Breast epithelium (tissue), 4 donors: ENCODE results near the gene ADAM22. TPM values are rescaled to one million over a fixed set of nuclear protein-coding genes. Genes with fewer than 3 reads are reported as not detected.
"Not testable (repeated sequence)": the region's sequence is repeated elsewhere in the genome, so short reads cannot be mapped to it uniquely, and the experiment has no call there.

Source experiments
- DNase-seq, 2 donors: peaks; one replicate each; pipeline ENCODE4 v3.0.0-alpha.2; 2019; ENCODE audit warnings: low spot score in 2 of 2
- H3K27ac ChIP-seq, 2 donors: fragments of 200-600 bp; sonication (generic) in 1 of 2; one replicate each; pipeline ENCODE4 v1.5.1; 2016 to 2019; ENCODE audit warnings: mild to moderate bottlenecking in 1 of 2
- H3K27me3 ChIP-seq, 2 donors: fragments of 200-600 bp; sonication (generic) in 1 of 2; one replicate each; pipeline versions ENCODE4 v1.5.1 to v1.6.0; 2017 to 2019; ENCODE audit warnings: control low read depth in 1 of 2, mild to moderate bottlenecking in 1 of 2
- H3K36me3 ChIP-seq: fragments of 200-600 bp; one replicate; pipeline ENCODE4 v1.5.1; 2019
- H3K4me1 ChIP-seq, 2 donors: fragments of 200-600 bp; sonication (generic); one replicate each; pipeline ENCODE4 v1.5.1; 2016 to 2019; ENCODE audit warnings: control low read depth in 1 of 2
- H3K4me3 ChIP-seq, 3 donors: fragments of 200-600 bp; sonication (generic); 1 replicate in 2 of 3; 2 replicates in 1 of 3; pipeline ENCODE4 v1.5.1; 2016 to 2019; ENCODE audit warnings: mild to moderate bottlenecking in 3 of 3, moderate library complexity in 2 of 3
- H3K9me3 ChIP-seq, 2 donors: fragments of 200-600 bp; sonication (generic) in 1 of 2; one replicate each; pipeline ENCODE4 v1.5.1; 2016 to 2019; ENCODE audit warnings: control low read depth in 1 of 2
- CTCF ChIP-seq, 3 donors: fragments of 450-650 bp; IDR thresholded peaks; one replicate each; pipeline ENCODE4 v1.5.1; 2016 to 2017; ENCODE audit warnings: antibody characterized with exemption in 3 of 3, mild to moderate bottlenecking in 3 of 3, moderate library complexity in 3 of 3
- POLR2A ChIP-seq: fragments of 450-650 bp; IDR thresholded peaks from one replicate; pipeline ENCODE4 v1.6.1; 2016; ENCODE audit warnings: antibody characterized with exemption, mild to moderate bottlenecking, moderate library complexity
- POLR2AphosphoS5 ChIP-seq, 3 donors: sonication (generic); formaldehyde crosslinking; IDR thresholded peaks; one replicate each; pipeline ENCODE4 v1.6.1; 2017; ENCODE audit warnings: antibody characterized with exemption in 3 of 3
- intact Hi-C: fragments of 100-400 bp; cut with DNase I; formaldehyde crosslinking; loops from one replicate; pipeline ENCODE4 v1.15.1; 2023; ENCODE audit warnings: low total_unique reads
- total RNA-seq, 3 donors: library from RNA; depleted of rRNA; stranded (reverse); fragments of >200 nt; gene quantifications; one replicate each; pipeline ENCODE4 v1.1.0, GENCODE V29; 2016

The ADAM22 gene
- total RNA-seq, 3 donors from 2014 or later, result 2.3 to 7.5 (median 3.4) TPM

GRCh38 chr7:87912121-87912520, 21.9 kb upstream of the ADAM22 start:
- intact Hi-C loops, result no loop called here
- no peaks in the 10 kb centered on the region for H3K27me3 ChIP-seq
- no peaks in the 10 kb centered on the region for H3K36me3 ChIP-seq
- H3K27ac ChIP-seq, result no peak overlapping the region
- DNase-seq, result no peak
- H3K9me3 ChIP-seq, result no peaks in the 10 kb centered on the region
- no peaks in the 10 kb centered on the region for H3K4me1 ChIP-seq
- TF ChIP-seq POLR2A, result no peak
- H3K4me3 ChIP-seq, result no peak overlapping the region

- H3K36me3 ChIP-seq, result no peaks in the 10 kb centered on the region
- no peak overlapping the region for H3K4me3 ChIP-seq
- H3K4me1 ChIP-seq, result no peaks in the 10 kb centered on the region
- no peaks in the 10 kb centered on the region for H3K27me3 ChIP-seq
- no peak for DNase-seq
- no peak overlapping the region for H3K27ac ChIP-seq
- intact Hi-C loops, result no loop called here
- H3K9me3 ChIP-seq, result no peaks in the 10 kb centered on the region
- TF ChIP-seq POLR2A (no peak), POLR2AphosphoS5 (IDR thresholded peaks at IDR 0.05) (no peak), CTCF (IDR thresholded peaks at IDR 0.05) (no peak)
Observed at GRCh38 chr7:87918740-87919139, 15.3 kb upstream of the ADAM22 start.

GRCh38 chr7:87919875-87920274, 14.2 kb upstream of the ADAM22 start:
- H3K4me1 ChIP-seq, result no peaks in the 10 kb centered on the region
- no peaks in the 10 kb centered on the region for H3K9me3 ChIP-seq
- H3K27ac ChIP-seq, result no peak overlapping the region
- no peaks in the 10 kb centered on the region for H3K27me3 ChIP-seq
- H3K4me3 ChIP-seq, result no peak overlapping the region
- intact Hi-C loops, result no loop called here
- TF ChIP-seq POLR2A (no peak), POLR2AphosphoS5 (IDR thresholded peaks at IDR 0.05) (no peak), CTCF (IDR thresholded peaks at IDR 0.05) (no peak)
- no peak for DNase-seq
- no peaks in the 10 kb centered on the region for H3K36me3 ChIP-seq

- H3K27ac ChIP-seq, result no peak overlapping the region
- DNase-seq, result no peak
- no peaks in the 10 kb centered on the region for H3K27me3 ChIP-seq
- H3K4me3 ChIP-seq, result no peak overlapping the region
- no peaks in the 10 kb centered on the region for H3K36me3 ChIP-seq
- TF ChIP-seq CTCF (IDR thresholded peaks at IDR 0.05) (no peak), POLR2A (no peak), POLR2AphosphoS5 (IDR thresholded peaks at IDR 0.05) (no peak)
- no peaks in the 10 kb centered on the region for H3K4me1 ChIP-seq
- intact Hi-C loops, result no loop called here
- H3K9me3 ChIP-seq, result no peaks in the 10 kb centered on the region
Observed at GRCh38 chr7:87920578-87920977, 13.5 kb upstream of the ADAM22 start.

GRCh38 chr7:87922759-87923395, 11.2 kb upstream of the ADAM22 start:
- H3K4me3 ChIP-seq, H3K4me1 ChIP-seq, H3K9me3 ChIP-seq, DNase-seq, H3K27me3 ChIP-seq, intact Hi-C loops, H3K36me3 ChIP-seq, H3K27ac ChIP-seq: not testable (repeated sequence)

GRCh38 chr7:87926581-87927461, 7.2 kb upstream of the ADAM22 start:
- H3K27me3 ChIP-seq, result no peaks in the 10 kb centered on the region
- no peak for DNase-seq
- no peaks in the 10 kb centered on the region for H3K4me1 ChIP-seq
- H3K9me3 ChIP-seq, result no peaks in the 10 kb centered on the region
- no peak overlapping the region for H3K4me3 ChIP-seq
- no peak for TF ChIP-seq CTCF (IDR thresholded peaks at IDR 0.05)
- TF ChIP-seq POLR2AphosphoS5 (IDR thresholded peaks at IDR 0.05), result no peak
- no peak for TF ChIP-seq POLR2A
- H3K27ac ChIP-seq, result no peak overlapping the region
- H3K36me3 ChIP-seq, result no peaks in the 10 kb centered on the region
- intact Hi-C loops, result no loop called here
